ENCODE results near the gene DRD5.

DRD5 gene

GRCh38 chr4:9820343-9820742, 38.9 kb downstream of the DRD5 start:
- DNase-seq, result no peak

- no peak for DNase-seq
Measured at GRCh38 chr4:9825049-9825448, 43.6 kb downstream of the DRD5 start.

- no peak for DNase-seq
Measured at GRCh38 chr4:9826551-9826950, 45.1 kb downstream of the DRD5 start.

GRCh38 chr4:9832640-9833039, 51.2 kb downstream of the DRD5 start:
- no peak for DNase-seq

- DNase-seq, result no peak
Measured at GRCh38 chr4:9833421-9833820, 52.0 kb downstream of the DRD5 start.

All from SIG-M5 (cell line).